ENCODE measurements around the gene RBBP8.

- TF ChIP-seq ZNF274 (IDR thresholded peaks at IDR 0.05; ENCODE audit: low read depth, low read length) (no peak), SUZ12 (IDR thresholded peaks at IDR 0.05; ENCODE audit: extremely low read depth, insufficient read depth, insufficient read length) (no peak)
Observed at GRCh38 chr18:22999212-22999611, 66.1 kb downstream of the RBBP8 start.

Measured in NT2/D1 (cell line).